ENCODE measurements around the gene CFI.

GRCh38 chr4:109738104-109738872 is 63.5 kb downstream of the CFI start:
- TF ChIP-seq CTCF (IDR thresholded peaks at IDR 0.05) (no peak), POLR2A (IDR thresholded peaks at IDR 0.05) (no peak)
